Measurements from ENCODE around the gene RPS6KA2. TPM values are rescaled to one million over a fixed set of nuclear protein-coding genes. Genes with fewer than 3 reads are reported as not detected.

The RPS6KA2 gene
- total RNA-seq, 4 donors from 2014 or later, result 12.1 to 116 (median 26.4) TPM

GRCh38 chr6:166579237-166579850 is 47.7 kb downstream of the RPS6KA2 start:
- Histone ChIP-seq H3K27ac (no peak overlapping the region), H3K4me1 (no peaks in the 10 kb centered on the region), H3K9me3 (no peaks in the 10 kb centered on the region), H3K27me3 (no peaks in the 10 kb centered on the region), H3K36me3 (no peaks in the 10 kb centered on the region), H3K4me3 (no peak overlapping the region)
- DNase-seq, result no peak
- TF ChIP-seq, protein P1, sequence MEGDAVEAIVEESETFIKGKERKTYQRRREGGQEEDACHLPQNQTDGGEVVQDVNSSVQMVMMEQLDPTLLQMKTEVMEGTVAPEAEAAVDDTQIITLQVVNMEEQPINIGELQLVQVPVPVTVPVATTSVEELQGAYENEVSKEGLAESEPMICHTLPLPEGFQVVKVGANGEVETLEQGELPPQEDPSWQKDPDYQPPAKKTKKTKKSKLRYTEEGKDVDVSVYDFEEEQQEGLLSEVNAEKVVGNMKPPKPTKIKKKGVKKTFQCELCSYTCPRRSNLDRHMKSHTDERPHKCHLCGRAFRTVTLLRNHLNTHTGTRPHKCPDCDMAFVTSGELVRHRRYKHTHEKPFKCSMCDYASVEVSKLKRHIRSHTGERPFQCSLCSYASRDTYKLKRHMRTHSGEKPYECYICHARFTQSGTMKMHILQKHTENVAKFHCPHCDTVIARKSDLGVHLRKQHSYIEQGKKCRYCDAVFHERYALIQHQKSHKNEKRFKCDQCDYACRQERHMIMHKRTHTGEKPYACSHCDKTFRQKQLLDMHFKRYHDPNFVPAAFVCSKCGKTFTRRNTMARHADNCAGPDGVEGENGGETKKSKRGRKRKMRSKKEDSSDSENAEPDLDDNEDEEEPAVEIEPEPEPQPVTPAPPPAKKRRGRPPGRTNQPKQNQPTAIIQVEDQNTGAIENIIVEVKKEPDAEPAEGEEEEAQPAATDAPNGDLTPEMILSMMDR (IDR thresholded peaks at IDR 0.05), result no peak
- TF ChIP-seq POLR2A (IDR thresholded peaks at IDR 0.05), result no peak

DNA sequence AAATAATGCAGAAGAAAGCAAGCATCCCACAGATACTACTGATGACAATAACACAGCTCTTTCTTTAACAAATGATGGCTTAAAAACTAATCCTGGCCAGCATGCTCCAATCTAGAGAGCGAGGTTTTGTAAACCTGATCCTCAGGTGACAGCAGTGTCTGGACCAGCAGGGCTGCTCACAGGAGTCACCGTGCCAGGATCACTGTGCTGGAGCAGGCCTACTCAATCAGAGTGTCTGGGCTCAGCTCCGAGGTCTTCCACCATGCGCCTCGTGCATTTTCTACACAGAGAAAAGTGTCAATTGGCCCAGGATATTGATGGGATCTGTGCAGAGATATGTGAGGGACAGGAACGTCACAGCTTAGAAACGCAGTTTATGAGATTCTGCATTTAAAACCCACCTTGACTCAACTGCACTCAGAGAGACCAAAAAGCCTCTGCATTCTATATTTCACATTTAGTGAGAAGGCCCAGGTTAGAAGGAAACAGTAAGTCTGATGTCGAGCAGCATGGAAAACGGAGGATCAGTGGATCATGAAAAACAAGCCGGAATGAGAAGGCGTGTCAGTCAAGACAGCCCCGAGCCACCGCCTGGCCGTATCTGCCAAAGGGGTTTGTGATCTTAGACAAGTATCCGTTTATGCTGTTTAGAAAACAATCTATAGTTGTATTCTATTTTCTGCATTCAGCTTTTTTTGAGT is 48.4 kb downstream of the RPS6KA2 start:
- DNase-seq, result no peak
- H3K4me1 ChIP-seq, result no peaks in the 10 kb centered on the region
- H3K4me3 ChIP-seq, result no peak overlapping the region
- no peaks in the 10 kb centered on the region for H3K9me3 ChIP-seq
- TF ChIP-seq, protein P1 (IDR thresholded peaks at IDR 0.05), result no peak
- TF ChIP-seq POLR2A (IDR thresholded peaks at IDR 0.05), result no peak
- no peaks in the 10 kb centered on the region for H3K27me3 ChIP-seq
- H3K36me3 ChIP-seq, result no peaks in the 10 kb centered on the region
- no peak overlapping the region for H3K27ac ChIP-seq

- Histone ChIP-seq H3K27ac (no peak overlapping the region), H3K36me3 (no peaks in the 10 kb centered on the region), H3K27me3 (no peaks in the 10 kb centered on the region), H3K4me1 (peaks cover 0 to 10% (median 0%) of the 10 kb centered on the region in 4 donors), H3K4me3 (no peak overlapping the region), H3K9me3 (no peaks in the 10 kb centered on the region)
- TF ChIP-seq POLR2A (IDR thresholded peaks at IDR 0.05), result no peak
- TF ChIP-seq, protein P1 (IDR thresholded peaks at IDR 0.05), result no peak
- DNase-seq, result no peak
Measured at GRCh38 chr6:166575205-166575604, 51.8 kb downstream of the RPS6KA2 start.

DNA sequence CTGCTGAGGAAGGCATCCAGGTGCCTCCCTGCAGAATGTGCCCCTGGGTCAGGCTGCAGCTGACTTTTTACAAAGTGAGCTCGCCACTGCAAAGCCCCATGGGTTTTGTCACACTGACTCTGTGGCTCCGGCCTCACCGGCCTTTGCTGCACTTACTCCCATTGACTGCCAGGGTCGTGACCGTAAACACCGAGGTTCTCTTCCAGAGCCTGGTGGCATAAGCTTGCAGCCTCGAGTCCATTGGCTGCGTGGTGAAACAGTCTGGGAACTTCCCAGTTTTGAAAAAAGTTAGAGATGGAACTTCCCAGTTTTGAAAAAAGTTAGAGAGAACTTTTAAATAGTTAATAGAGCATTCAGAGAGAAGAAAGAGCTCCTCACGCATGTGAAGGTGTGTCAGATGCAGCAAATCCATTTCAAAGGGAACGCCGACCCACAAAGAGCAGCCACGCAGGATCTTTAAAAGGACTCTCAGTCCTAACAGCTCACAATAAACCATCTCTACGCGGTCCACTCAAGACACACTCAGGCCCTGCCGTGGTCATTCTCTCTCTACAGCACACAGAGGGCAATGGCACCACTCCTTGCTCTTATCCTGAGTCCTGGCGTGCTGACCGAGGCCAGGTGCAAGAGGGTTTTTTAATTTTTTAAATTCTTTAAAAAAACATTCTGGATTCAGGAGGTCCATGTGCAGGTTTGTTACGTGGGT is 53.4 kb downstream of the RPS6KA2 start:
- no peak overlapping the region for H3K27ac ChIP-seq
- H3K27me3 ChIP-seq, result no peaks in the 10 kb centered on the region
- DNase-seq, result no peak
- no peak for TF ChIP-seq POLR2A (IDR thresholded peaks at IDR 0.05)
- TF ChIP-seq, protein P1 (IDR thresholded peaks at IDR 0.05), result no peak
- H3K4me3 ChIP-seq, result no peak overlapping the region
- no peaks in the 10 kb centered on the region for H3K9me3 ChIP-seq
- H3K36me3 ChIP-seq, result no peaks in the 10 kb centered on the region
- peaks cover 0 to 10% (median 0%) of the 10 kb centered on the region in 4 donors for H3K4me1 ChIP-seq

DNA sequence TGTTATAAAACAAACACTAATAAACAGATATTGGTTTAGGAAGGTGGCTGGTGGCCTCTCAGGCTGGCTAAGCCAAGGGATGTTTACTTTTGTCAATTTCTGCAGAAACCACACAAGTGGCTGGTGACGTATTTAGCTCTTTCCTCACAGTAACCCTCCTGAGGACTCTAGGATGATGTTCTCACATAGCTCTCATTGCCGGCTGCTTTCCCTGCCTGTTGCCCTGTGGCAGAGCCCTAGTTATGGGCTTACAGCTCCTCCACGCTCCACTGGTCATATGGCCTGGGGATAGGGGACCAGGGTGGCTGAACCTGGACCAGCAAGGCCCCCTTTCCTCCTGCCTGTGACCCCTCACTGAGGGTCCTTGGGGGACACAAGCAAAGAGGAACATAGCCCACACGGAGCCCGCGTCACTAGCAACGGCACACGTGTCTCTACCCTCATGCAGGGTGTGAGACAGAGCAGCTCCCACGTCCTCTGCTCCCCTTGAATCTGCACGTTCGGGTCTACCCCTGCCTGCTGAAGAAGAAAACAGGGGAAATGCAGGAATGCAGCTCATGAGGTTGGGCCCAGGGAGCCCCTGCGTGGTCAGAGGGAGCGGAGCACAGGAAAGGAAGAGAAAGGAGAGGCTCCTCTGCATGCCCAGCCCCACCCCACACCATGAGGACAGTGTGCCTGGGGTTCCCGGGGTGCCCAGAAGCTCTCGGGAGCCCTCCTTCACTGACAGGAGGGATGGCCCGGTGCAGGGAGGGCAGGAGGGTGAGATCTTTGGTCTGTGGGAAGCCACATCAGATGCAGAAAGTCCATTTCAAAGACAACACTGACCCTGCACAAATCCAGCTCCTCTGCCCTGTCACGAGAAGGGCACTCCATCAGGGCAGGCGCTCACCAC is 54.4 kb downstream of the RPS6KA2 start:
- Histone ChIP-seq H3K27me3 (no peaks in the 10 kb centered on the region), H3K27ac (peak overlapping the region in 3 of 4 donors; percentile 38 to 48 (median 47)), H3K4me1 (peaks cover 0 to 10% (median 0%) of the 10 kb centered on the region in 4 donors), H3K36me3 (no peaks in the 10 kb centered on the region), H3K4me3 (no peak overlapping the region), H3K9me3 (no peaks in the 10 kb centered on the region)
- TF ChIP-seq POLR2A (IDR thresholded peaks at IDR 0.05), result no peak
- TF ChIP-seq, protein P1 (IDR thresholded peaks at IDR 0.05), result no peak
- no peak for DNase-seq

Data from Peyer's patch (tissue), 4 donors.